IPS DF 6.9 (cell line): ENCODE data around the gene CCDC7.

Experiments
- DNase-seq: peaks from one replicate; pipeline ENCODE4 v3.0.0-alpha.2; 2013; ENCODE audit warnings: low read depth, low spot score
- H3K27ac ChIP-seq: one replicate; pipeline ENCODE4 v1.5.1; 2013; ENCODE audit warnings: low read length, control low read depth
- H3K27me3 ChIP-seq: 2 replicates; pipeline ENCODE4 v1.6.1; 2013; ENCODE audit warnings: mild to moderate bottlenecking, low read length; ENCODE audit not compliant: control insufficient read depth, insufficient read depth
- H3K36me3 ChIP-seq: 2 replicates; pipeline ENCODE4 v1.6.1; 2013; ENCODE audit warnings: low read length; ENCODE audit not compliant: control insufficient read depth, insufficient read depth
- H3K4me1 ChIP-seq: 2 replicates; pipeline ENCODE4 v1.6.1; 2013; ENCODE audit warnings: low read length; ENCODE audit not compliant: control insufficient read depth, insufficient read depth
- H3K4me3 ChIP-seq: 2 replicates; pipeline ENCODE4 v1.5.1; 2013; ENCODE audit warnings: mild to moderate bottlenecking, low read length
- H3K9me3 ChIP-seq: 2 replicates; pipeline ENCODE4 v1.6.1; 2013; ENCODE audit warnings: low read length, inconsistent platforms; ENCODE audit not compliant: control insufficient read depth, insufficient read depth
- WGBS: extraction: QIAGEN DNeasy Blood & Tissue Kit; methylation state at CpG from one replicate; pipeline ENCODE4 v1.1.7; 2013; ENCODE audit warnings: mixed read lengths, missing lambda C conversion rate; ENCODE audit not compliant: insufficient read length, insufficient coverage; 5-methylcytosine and 5-hydroxymethylcytosine counted together

CCDC7 gene

GRCh38 chr10:32413513-32413912 lies 32.4 kb upstream of the CCDC7 start:
- Histone ChIP-seq H3K27me3 (no peaks in the 10 kb centered on the region), H3K9me3 (no peaks in the 10 kb centered on the region), H3K4me3 (no peak overlapping the region), H3K36me3 (no peaks in the 10 kb centered on the region), H3K4me1 (no peaks in the 10 kb centered on the region), H3K27ac (no peak overlapping the region)
- no CpG with 5 or more reads among the region's 2 CpGs for WGBS
- no peak for DNase-seq

DNA sequence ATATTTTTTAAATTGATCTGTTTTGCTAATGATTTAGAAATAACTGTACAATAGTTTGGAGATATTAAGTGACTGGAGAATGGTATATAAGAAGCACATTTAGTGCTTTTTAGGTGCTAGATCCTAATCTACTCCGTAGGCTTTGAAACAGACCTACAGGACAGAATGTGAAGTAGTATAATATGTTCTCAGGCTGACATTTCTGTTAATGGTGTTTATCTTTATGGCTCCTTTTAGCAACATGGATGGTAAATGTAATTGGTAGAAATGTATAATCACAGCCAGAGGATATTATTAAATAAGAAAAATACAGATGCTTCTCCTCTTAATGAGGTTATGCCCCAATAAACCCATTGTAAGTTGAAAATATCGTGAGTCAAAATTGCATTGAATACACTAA lies 30.6 kb upstream of the CCDC7 start:
- no CpG with 5 or more reads among the region's 2 CpGs for WGBS
- Histone ChIP-seq H3K9me3 (no peaks in the 10 kb centered on the region), H3K27ac (no peak overlapping the region), H3K4me1 (no peaks in the 10 kb centered on the region), H3K36me3 (no peaks in the 10 kb centered on the region), H3K27me3 (no peaks in the 10 kb centered on the region), H3K4me3 (no peak overlapping the region)
- DNase-seq: no peak

DNA sequence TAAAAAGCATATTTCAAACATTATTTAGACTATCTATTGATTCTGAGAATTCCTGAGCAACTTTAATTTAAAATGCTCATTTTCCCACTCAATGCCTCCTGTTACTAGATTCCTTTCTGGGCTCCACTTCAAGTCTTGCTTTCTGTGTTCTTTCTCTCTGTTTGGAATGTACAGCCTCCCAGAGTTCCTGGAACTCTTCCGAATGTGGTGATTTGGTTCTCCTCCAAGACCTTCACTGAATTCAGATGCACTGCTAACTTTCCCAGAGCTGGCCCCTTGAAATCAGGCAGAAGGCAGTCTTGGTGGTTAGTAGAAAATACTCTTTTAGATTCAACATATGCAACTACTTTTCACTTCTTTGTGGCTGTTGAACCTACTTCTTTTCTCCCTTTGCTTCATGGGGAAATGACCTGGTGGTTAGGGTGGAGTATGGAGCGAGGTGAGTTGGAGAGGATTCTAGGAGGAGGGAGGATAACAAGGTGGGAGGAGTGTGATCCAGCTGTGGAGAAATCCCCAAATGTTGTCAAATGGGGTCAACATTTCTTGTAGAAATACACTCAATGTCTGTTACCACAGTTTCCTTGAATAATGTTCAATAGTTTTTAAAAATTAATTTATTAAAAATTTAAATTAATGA lies 27.9 kb upstream of the CCDC7 start:
- no peak overlapping the region for H3K27ac ChIP-seq
- H3K27me3 ChIP-seq: no peaks in the 10 kb centered on the region
- 100% methylated on average over 1 of the region's 2 CpGs for WGBS
- H3K4me1 ChIP-seq: no peaks in the 10 kb centered on the region
- no peak for DNase-seq
- H3K36me3 ChIP-seq: no peaks in the 10 kb centered on the region
- no peak overlapping the region for H3K4me3 ChIP-seq
- H3K9me3 ChIP-seq: no peaks in the 10 kb centered on the region

DNA sequence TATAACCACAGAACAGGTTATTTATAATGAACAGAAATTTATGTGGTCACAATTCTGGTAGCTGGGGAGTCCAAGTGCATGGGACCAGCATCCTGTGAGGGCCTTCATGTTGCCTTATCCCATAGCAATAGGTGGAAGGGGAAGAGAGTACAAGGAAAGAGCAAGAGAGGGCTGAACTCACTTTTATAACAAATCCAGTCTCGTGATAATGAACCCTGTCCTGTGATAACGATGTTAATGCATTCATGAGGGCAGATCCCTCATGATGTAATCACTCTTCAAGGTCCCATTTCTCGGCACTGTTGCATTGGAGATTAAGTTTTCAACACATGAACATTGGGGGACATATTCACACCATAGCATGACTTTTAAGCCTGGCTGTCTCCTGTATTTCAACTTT lies 27.4 kb upstream of the CCDC7 start:
- no peaks in the 10 kb centered on the region for H3K9me3 ChIP-seq
- no peaks in the 10 kb centered on the region for H3K27me3 ChIP-seq
- no peak for DNase-seq
- no peak overlapping the region for H3K4me3 ChIP-seq
- no CpG with 5 or more reads among the region's 3 CpGs for WGBS
- H3K36me3 ChIP-seq: no peaks in the 10 kb centered on the region
- H3K27ac ChIP-seq: no peak overlapping the region
- H3K4me1 ChIP-seq: no peaks in the 10 kb centered on the region

GRCh38 chr10:32419615-32420014 lies 26.3 kb upstream of the CCDC7 start:
- no CpG with 5 or more reads among the region's 1 CpG for WGBS
- H3K4me3 ChIP-seq: no peak overlapping the region
- no peaks in the 10 kb centered on the region for H3K36me3 ChIP-seq
- H3K27me3 ChIP-seq: no peaks in the 10 kb centered on the region
- H3K4me1 ChIP-seq: no peaks in the 10 kb centered on the region
- H3K27ac ChIP-seq: no peak overlapping the region
- DNase-seq: no peak
- no peaks in the 10 kb centered on the region for H3K9me3 ChIP-seq

GRCh38 chr10:32426186-32426585 lies 19.8 kb upstream of the CCDC7 start:
- Histone ChIP-seq H3K27ac (no peak overlapping the region), H3K36me3 (no peaks in the 10 kb centered on the region), H3K9me3 (no peaks in the 10 kb centered on the region), H3K27me3 (no peaks in the 10 kb centered on the region), H3K4me3 (no peak overlapping the region), H3K4me1 (no peaks in the 10 kb centered on the region)
- DNase-seq: no peak
- no CpG with 5 or more reads among the region's 2 CpGs for WGBS

DNA sequence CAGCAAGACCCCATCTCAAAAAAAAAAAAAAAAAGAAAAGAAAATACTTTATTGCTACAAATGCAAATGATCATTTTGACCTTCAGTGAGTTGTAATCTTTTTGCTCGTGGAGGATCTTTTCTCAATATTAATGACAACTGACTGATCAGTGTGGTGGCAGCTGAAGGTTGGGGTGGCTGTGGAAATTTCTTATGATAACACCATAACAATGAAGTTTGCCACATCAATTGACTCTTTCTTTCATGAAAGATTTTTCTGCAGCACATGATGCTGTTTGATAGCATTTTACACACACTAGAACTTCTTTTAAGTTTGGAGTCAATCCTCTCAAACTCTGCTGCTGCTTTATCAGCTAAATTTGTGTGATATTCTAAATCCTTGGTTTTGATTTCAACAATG lies 12.4 kb upstream of the CCDC7 start:
- DNase-seq: no peak
- H3K27me3 ChIP-seq: no peaks in the 10 kb centered on the region
- no peak overlapping the region for H3K27ac ChIP-seq
- no peaks in the 10 kb centered on the region for H3K9me3 ChIP-seq
- H3K36me3 ChIP-seq: no peaks in the 10 kb centered on the region
- H3K4me3 ChIP-seq: no peak overlapping the region
- WGBS: no CpG with 5 or more reads among the region's 1 CpG
- no peaks in the 10 kb centered on the region for H3K4me1 ChIP-seq

GRCh38 chr10:32436215-32436614 lies 9.7 kb upstream of the CCDC7 start:
- H3K4me3 ChIP-seq: no peak overlapping the region

DNA sequence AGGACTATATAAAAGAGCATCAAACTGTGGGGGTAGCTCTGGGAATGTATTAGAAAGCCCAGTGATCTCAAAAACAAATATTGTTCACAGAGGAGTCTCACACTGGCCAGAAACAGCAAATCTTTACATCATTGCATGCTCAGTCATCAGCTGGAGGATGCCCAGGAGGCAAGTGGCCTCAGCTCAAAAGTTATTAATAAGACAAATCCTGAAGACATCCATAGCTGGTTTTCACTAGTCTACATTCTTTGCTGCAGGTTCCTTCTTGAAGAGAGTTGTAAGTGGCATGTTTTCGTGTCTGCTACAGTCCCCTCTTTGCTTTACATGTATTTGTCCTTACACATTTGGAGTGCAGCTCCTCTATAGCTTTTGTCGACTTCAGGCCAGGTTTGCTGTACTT lies 8.6 kb upstream of the CCDC7 start:
- no peak overlapping the region for H3K27ac ChIP-seq
- no peaks in the 10 kb centered on the region for H3K4me1 ChIP-seq
- no peaks in the 10 kb centered on the region for H3K27me3 ChIP-seq
- no peak overlapping the region for H3K4me3 ChIP-seq
- no peaks in the 10 kb centered on the region for H3K9me3 ChIP-seq
- H3K36me3 ChIP-seq: no peaks in the 10 kb centered on the region
- WGBS: no CpG with 5 or more reads among the region's 2 CpGs
- DNase-seq: no peak

More at GRCh38 chr10:32436215-32436614, 9.7 kb upstream of the CCDC7 start:
- H3K36me3 ChIP-seq: no peaks in the 10 kb centered on the region
- DNase-seq: no peak
- no peaks in the 10 kb centered on the region for H3K27me3 ChIP-seq
- H3K27ac ChIP-seq: no peak overlapping the region
- no peaks in the 10 kb centered on the region for H3K4me1 ChIP-seq
- H3K9me3 ChIP-seq: no peaks in the 10 kb centered on the region

GRCh38 chr10:32445036-32445435 lies 904 bp upstream of the CCDC7 start:
- H3K9me3 ChIP-seq: no peaks in the 10 kb centered on the region
- no peaks in the 10 kb centered on the region for H3K36me3 ChIP-seq
- no peaks in the 10 kb centered on the region for H3K27me3 ChIP-seq
- no peaks in the 10 kb centered on the region for H3K4me1 ChIP-seq
- H3K4me3 ChIP-seq: no peak overlapping the region
- no CpG with 5 or more reads among the region's 4 CpGs for WGBS
- no peak for DNase-seq
- H3K27ac ChIP-seq: no peak overlapping the region

DNA sequence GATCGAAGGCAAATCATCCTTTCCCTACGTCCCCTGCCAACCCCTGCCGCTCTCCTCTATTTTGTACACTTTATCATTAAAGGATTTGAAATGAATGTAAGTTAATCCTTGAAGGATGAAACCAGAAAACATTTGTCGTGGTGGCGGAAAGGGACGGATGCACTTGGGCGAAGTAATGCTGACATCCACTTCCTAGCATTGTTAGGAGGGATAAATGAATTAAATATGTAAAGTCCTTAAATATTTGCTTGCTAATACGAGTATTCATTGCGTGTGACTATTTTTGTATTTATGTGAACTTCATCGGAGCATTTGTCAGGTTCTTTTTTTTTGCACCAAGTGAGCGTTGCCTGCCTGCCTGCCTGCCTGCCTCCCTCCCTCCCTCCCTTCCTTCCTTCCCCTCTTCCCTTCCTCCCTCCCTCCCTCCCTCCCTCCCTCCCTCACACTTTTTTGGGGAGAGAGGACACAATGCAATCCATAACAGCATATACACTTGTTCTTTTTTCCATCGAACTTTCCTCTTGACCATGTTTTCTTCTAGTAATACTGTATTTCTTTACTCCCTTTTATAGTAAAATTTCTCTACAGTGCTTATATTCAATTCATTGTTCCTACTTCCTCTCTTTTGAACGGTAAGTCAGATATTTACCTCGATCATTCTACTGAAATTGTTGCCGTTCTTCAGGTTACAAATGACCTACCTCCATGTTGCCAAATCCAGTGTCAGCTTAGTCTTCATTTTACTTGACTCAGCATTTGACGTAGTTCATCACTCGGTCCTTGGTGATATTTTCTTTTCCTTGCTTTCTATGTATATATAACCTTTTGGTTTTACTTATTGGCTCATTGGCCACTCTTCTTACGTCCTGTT lies 831 bp downstream of the CCDC7 start:
- Histone ChIP-seq H3K27me3 (no peaks in the 10 kb centered on the region), H3K36me3 (no peaks in the 10 kb centered on the region), H3K9me3 (no peaks in the 10 kb centered on the region), H3K27ac (no peak overlapping the region), H3K4me1 (no peaks in the 10 kb centered on the region), H3K4me3 (peak overlapping the region; percentile 73; the same call in 1 of the 2 replicates)
- DNase-seq: no peak
- no CpG with 5 or more reads among the region's 18 CpGs for WGBS
